BJ (cell line): ENCODE results near the gene GAR1. TPM values are rescaled to one million over a fixed set of nuclear protein-coding genes. Genes with fewer than 3 reads are reported as not detected.

Experiments
- CTCF ChIA-PET: fragments of 350-600 bp; formaldehyde crosslinking; extraction: SDS; loops from one replicate; lab custom pipeline; 2021; ENCODE audit warnings: antibody characterized with exemption, inconsistent platforms; lab: Yijun Ruan, JAX
- POLR2A ChIA-PET: fragments of 300-600 bp; sonication (Branson Sonifier 250); formaldehyde crosslinking; extraction: SDS; loops from one replicate; lab custom pipeline; 2021; ENCODE audit warnings: antibody characterized with exemption; lab: Charles Lee
- DNase-seq: peaks from one replicate; pipeline ENCODE4 v3.0.0-alpha.2; 2011; ENCODE audit warnings: low read depth
- H3K27me3 ChIP-seq: 2 replicates; pipeline ENCODE4 v1.6.0; 2011; ENCODE audit warnings: low read length; ENCODE audit not compliant: control insufficient read depth, insufficient read depth
- H3K36me3 ChIP-seq: 2 replicates; pipeline ENCODE4 v1.5.1; 2011; ENCODE audit warnings: low read length; ENCODE audit not compliant: control insufficient read depth, insufficient read depth
- H3K4me3 ChIP-seq: 2 replicates; pipeline ENCODE4 v1.5.1; 2011; ENCODE audit warnings: low read depth, mild to moderate bottlenecking, control low read depth, low read length
- CTCF ChIP-seq: IDR thresholded peaks from 2 replicates; pipeline ENCODE4 v1.5.1; 2011; ENCODE audit warnings: low read depth, mild to moderate bottlenecking, control low read depth, inconsistent platforms, low read length, moderate library complexity; ENCODE audit not compliant: insufficient read depth
- polyA plus RNA-seq: library from polyadenylated mRNA; depleted of rRNA; stranded (reverse); fragments of >200 nt; gene quantifications from 2 replicates; pipeline ENCODE4 v1.2.3, GENCODE V29; 2011

The GAR1 gene
- polyA plus RNA-seq, 1 experiment: 5.8 TPM

GRCh38 chr4:109810552-109811387 lies 4.8 kb upstream of the GAR1 start:
- CTCF ChIA-PET: no interaction called here
- H3K4me3 ChIP-seq: no peak overlapping the region
- no peak for DNase-seq
- no peaks in the 10 kb centered on the region for H3K36me3 ChIP-seq
- POLR2A ChIA-PET: interaction anchor here (0.6 kb wide), 1 partner anchor 26 kb away, joined by 5 read pairs; no protein-coding TSS in a partner anchor
- H3K27me3 ChIP-seq: no peaks in the 10 kb centered on the region
- no peak for TF ChIP-seq CTCF

- POLR2A ChIA-PET: no interaction called here
- Histone ChIP-seq H3K36me3 (no peaks in the 10 kb centered on the region), H3K4me3 (no peak overlapping the region), H3K27me3 (no peaks in the 10 kb centered on the region)
- TF ChIP-seq CTCF: no peak
- DNase-seq: no peak
- CTCF ChIA-PET: no interaction called here
Measured at GRCh38 chr4:109811707-109812106, 3.9 kb upstream of the GAR1 start.

DNA sequence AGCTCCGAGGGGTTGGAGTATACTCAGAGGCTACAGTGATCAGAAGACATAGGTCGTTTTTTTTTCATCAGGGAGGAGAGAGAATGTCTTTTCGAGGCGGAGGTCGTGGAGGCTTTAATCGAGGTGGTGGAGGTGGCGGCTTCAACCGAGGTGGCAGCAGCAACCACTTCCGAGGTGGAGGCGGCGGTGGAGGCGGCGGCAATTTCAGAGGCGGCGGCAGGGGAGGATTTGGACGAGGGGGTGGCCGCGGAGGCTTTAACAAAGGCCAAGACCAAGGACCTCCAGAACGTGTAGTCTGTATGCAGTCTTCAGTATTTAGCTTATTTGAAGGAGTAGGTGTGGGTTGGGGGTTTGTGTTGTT lies 500 bp downstream of the GAR1 start:
- no peak for TF ChIP-seq CTCF
- Histone ChIP-seq H3K4me3 (peak overlapping the region; percentile 65), H3K27me3 (no peaks in the 10 kb centered on the region), H3K36me3 (no peaks in the 10 kb centered on the region; the same call in 1 of the 2 replicates)
- CTCF ChIA-PET: interaction anchor here (1.3 to 2.1 kb wide), 4 partner anchors 10 to 389 kb away, joined by 3 to 14 read pairs (median 4); partner anchors contain the start of genes RRH and SEC24B
- POLR2A ChIA-PET: no interaction called here
- no peak for DNase-seq

GRCh38 chr4:109816894-109817293 lies 1.3 kb downstream of the GAR1 start:
- no peak for TF ChIP-seq CTCF
- Histone ChIP-seq H3K36me3 (no peaks in the 10 kb centered on the region; the same call in 1 of the 2 replicates), H3K4me3 (peak overlapping the region; percentile 65; the same call in 1 of the 2 replicates), H3K27me3 (no peaks in the 10 kb centered on the region)
- ChIA-PET CTCF (interaction anchor here (1.3 to 2.1 kb wide), 2 partner anchors 9 to 383 kb away, joined by 3 to 14 read pairs; partner anchors contain the start of genes RRH and SEC24B), POLR2A (no interaction called here)
- no peak for DNase-seq

DNA sequence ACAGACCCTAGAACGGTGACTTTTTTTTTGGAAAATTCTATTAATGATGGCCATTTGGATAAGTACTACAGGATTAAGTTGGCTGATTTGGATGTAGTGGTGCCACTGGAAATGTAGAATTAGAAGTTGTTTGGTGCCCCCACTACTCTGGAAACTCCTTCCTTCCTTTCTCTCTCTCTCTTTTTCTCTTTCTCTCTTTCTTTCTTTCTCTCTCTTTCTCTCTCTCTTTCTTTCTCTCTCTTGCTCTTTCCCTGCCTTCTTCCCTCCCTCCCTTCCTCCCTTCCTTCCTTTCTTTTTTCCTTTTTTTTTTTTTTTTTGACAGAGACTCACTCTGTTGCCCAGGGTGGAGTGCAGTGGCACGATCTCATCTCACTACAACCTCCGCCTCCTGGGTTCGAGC lies 2.7 kb downstream of the GAR1 start:
- no peak for TF ChIP-seq CTCF
- no peak for DNase-seq
- CTCF ChIA-PET: no interaction called here
- Histone ChIP-seq H3K27me3 (no peaks in the 10 kb centered on the region), H3K36me3 (peaks cover 2% of the 10 kb centered on the region), H3K4me3 (no peak overlapping the region)
- POLR2A ChIA-PET: no interaction called here
